GF-D8 (cell line): ENCODE data around the gene ZMYND10.
A peak's percentile ranks its signal among the peaks of the same experiment; 100 is the strongest.

ENCODE experiments used
- DNase-seq: peaks from one replicate; lab custom pipeline; 2025; lab: John Stamatoyannopoulos, UW

Gene ZMYND10

GRCh38 chr3:50370594-50370993 lies 25.1 kb upstream of the ZMYND10 start:
- no peak for DNase-seq

GRCh38 chr3:50369012-50369670 lies 23.6 kb upstream of the ZMYND10 start:
- DNase-seq: no peak

GRCh38 chr3:50365842-50366220 lies 20.3 kb upstream of the ZMYND10 start:
- DNase-seq: no peak

DNA sequence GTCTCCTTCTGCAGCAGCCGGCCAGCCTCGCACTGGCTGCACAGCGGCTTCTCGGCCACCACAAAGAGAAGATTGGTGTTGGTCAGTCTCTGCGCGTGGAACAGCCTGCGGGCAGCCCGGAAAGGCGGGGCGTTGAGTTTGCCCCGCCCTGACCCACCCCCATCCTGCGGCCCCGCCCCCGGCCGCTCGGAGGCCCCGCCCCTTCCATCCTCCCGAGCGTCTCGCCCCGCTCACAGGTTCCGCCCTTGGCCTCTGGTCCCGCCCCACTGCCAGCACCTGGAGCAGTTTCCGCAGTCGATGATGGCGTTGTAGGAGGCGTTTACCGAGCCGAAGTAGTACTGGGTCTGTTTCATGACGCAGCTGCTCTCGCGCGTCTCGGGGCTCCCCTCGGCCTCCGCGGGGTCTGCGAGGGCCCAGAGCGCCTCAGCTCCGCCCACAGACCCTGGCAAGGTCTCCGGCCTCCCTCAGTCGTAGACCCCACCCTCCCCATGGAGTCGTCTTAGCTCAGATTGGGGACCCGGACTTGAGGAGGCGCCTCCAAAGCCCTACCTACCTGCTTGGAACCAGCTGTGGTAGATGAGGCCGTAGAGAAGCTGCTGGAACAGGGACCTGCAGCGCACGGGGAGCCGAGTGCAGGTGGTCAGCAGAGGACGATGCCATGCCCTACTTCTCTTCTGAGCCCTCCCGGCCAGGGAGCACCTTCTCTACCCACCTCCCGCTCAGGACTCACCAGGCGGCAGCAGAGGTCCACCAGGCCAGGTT lies 19.7 kb upstream of the ZMYND10 start:
- no peak for DNase-seq

DNA sequence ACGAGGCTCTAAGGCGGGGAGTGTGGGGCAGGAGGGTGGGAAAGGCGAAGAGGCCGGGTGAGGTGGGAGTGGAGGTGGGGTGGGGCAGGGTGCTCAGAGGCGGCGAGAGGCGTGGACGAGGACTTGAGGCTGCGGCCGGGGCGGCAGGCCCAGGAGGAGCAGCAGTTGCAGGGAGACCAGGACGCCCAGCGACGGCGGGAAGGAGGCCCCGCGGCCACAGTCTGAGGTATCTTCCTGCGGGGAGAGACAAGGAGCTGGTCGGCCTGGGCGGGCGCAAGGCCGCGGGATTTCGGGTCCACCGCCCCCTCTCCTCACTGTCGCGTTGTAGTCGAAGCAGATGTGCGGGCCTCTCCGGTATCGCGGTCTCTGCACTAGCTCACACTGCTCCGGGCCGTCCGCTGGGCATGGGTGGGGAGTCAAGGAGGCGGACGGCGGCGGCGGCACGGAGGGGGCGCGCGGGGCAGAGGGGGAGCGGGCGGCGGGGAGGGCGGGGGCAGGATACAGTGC lies 19.1 kb upstream of the ZMYND10 start:
- no peak for DNase-seq

- no peak for DNase-seq
Measured at GRCh38 chr3:50359760-50360110, 14.2 kb upstream of the ZMYND10 start.

- DNase-seq: peak; percentile 93
Measured at GRCh38 chr3:50358911-50359759, 13.6 kb upstream of the ZMYND10 start, which contains the start of gene TMEM115. Gene TMEM115, minus strand, starts transcription at chr3:50359521. Its CDS starts 458 bp downstream, at chr3:50359063.

GRCh38 chr3:50358355-50358910 lies 12.9 kb upstream of the ZMYND10 start:
- no peak for DNase-seq

- DNase-seq: no peak
Measured at GRCh38 chr3:50357481-50357880, 11.9 kb upstream of the ZMYND10 start.

DNA sequence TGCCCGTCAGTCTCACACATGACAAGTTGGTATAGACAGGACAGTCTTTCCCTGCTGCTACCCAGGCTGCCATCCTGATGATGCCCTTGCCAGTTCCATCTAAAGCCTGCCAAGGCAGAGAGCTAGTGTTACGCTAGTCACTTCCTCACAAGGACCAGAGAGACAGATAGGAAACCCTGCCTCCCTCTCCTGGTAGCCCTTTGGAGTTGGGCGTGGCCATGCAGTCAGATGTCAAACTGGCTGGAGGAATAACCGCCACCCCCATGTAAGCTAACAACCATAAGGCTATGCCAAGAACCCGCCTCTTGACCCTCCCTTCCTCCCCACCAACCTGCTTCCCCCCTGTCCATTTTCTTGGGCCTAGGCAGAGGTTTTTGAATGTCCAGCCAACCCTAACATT lies 11.0 kb upstream of the ZMYND10 start:
- no peak for DNase-seq

DNA sequence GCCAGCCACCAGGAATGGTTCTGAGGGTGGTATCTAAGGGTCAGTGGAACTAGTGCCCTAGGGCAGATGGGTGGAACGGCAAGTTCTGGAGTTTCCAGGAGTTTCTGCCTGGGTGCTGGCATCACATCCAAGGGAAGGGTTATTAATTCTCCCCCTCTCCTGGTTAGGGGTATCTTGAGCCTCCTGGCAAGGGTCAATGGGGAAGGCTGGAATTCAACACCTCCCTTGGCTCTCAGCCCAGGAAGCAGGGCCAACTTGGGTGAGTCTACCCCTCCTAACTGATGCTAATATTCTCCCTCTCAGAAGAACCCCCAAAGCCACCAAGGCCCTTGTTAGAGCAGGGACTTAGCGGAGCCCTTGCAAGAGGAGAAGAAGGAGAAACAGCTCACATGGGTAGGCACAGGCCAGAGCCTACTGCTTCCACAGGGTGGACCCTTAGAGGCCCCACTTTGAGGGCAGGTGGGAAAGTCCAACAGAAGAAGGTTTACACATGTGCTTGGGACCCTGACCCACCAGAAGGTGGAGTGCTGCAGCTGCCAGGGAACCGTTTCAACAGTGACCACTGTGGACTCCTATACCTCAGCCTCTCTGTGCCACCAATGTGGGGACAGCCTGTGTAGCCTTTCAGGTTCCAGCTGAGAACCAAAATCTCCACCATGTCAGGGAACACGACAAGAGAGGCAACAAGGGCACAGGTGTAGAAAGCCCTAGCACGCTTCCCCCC lies 10.5 kb upstream of the ZMYND10 start:
- DNase-seq: no peak

GRCh38 chr3:50354850-50355249 lies 9.3 kb upstream of the ZMYND10 start:
- no peak for DNase-seq

DNA sequence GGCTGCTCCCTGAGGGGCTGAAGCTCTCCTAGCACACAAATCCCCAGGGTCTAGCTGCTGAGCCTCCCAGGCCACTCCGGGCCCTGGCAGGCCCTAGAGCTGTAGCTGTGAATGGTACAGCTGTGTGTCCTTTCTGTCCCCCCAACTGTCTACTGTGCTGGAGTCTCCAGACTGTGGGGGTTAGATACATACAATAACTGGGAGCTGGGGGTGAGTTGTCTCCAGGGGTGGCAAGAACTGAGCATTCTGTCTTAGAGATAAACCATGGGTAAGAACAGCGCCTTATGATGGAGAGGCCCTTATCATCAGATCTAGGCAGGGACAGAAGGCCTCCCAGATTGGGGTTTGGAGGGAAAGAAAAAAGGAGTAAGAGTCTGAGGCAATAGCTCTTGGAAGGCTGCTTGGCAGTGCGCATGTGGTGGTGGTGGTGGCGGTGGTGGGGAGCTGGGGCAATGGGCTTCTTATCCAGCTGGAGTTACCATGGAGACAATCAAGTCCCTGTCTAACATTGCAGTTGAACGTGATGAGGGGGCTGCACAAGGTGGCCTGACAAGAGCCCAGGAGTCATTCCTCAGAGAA lies 8.7 kb upstream of the ZMYND10 start:
- DNase-seq: no peak

GRCh38 chr3:50353245-50354004 lies 7.9 kb upstream of the ZMYND10 start:
- no peak for DNase-seq

DNA sequence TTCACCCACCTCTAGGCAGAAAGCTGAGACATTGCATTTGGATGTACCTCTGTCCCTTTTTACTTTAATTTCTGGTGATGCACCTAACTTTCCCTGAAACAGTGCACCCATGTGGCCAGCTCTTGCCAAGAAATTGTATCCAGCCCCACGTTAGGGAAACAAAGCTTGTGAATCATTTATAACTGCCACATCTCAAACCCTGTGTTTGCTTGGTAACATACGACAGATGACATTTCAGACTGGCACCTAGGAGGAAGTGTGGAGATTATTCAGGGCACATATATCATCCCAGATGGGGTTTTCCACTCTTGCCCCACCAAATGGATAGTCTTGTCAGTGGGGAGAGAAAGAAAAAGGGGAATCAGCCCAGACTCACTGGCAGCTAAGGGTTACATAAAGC lies 7.2 kb upstream of the ZMYND10 start:
- DNase-seq: no peak

GRCh38 chr3:50351323-50351697 lies 5.8 kb upstream of the ZMYND10 start:
- DNase-seq: no peak

DNA sequence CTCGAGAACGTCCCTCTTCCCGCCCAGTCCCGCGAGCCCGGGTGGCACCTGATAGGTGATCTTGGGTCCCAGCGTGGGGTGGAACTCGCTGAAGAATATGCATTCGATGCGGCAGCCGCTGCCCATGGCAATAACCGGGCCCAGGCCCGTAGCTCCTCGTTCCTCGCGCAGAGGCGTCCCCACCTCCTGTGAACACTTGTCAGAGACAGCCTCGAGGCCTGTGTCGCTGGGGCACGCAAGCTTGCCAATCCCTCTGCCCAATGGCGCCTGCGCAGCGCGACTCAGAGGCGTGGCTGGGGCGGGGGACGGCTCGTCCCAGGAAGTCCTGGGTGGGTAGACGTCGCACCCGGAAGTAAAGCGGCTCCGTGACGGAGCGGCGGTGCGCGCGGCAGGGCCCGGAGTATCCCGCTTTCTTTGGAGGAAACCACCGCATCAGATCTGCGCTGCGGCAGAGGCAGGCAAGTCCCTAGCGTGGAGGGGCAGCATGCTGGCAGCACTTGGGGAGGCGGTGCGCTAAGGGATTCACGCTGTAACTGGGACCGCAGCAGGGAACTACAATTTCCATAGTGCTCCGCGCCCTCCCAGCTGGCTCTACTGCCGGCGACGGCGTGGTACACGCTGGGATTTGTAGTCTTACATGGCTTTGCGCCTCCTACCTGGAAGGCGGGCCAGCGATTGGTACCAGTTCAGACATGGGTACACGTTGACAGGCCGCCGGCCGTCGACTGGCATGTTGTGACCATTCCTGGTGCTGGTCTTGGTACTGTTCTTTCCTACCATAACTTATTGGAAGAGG lies 5.2 kb upstream of the ZMYND10 start, which contains the start of the genes CYB561D2 and NPRL2:
Gene CYB561D2, plus strand, starts transcription at position 336 of the 796 bp plus-strand sequence. CDS start 572 bp downstream, outside the sequence.
Gene NPRL2, minus strand, starts transcription at position 249 of the 796 bp plus-strand sequence. Its CDS starts 123 bp downstream, at position 126.
- DNase-seq: peak; percentile 85

- no peak for DNase-seq
Measured at GRCh38 chr3:50350213-50350526, 4.6 kb upstream of the ZMYND10 start.

DNA sequence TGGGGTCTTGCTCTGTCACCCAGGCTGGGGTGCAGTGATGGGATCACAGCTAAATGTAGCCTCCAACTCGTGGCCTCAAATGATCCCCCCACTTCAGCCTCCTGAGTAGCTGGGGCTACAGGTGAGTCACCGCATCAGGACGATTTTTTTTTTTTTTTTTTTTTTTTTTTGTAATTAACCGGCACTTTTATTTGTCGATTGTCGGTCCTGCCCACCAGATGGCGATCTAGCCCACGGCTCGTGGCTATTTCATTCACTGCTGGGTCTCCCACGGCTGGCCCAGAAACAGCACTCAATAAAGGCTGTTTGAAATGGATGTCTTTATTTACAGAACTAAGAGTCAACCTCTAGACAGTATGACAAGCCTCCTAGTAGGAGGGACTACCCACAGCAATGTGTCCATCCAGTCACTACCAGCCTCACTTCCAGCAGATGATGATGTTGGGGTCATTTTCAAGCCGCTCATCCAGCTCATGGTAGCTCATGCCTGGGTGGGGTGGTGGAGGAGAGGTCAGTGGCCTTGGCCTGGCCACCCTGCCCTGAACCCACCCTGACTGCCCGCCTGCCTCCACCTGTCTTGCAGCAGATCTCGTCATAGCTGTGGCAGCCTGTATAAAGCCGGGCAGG lies 1.8 kb upstream of the ZMYND10 start:
- DNase-seq: peak; percentile 27
